Measurements from ENCODE around the gene IL1RAP. TPM values are rescaled to one million over a fixed set of nuclear protein-coding genes. Genes with fewer than 3 reads are reported as not detected.
A peak's percentile ranks its signal among the peaks of the same experiment; 100 is the strongest.

IL1RAP gene
- total RNA-seq, 4 donors from 2014 or later: 30.7 to 44.5 (median 32.1) TPM

DNA sequence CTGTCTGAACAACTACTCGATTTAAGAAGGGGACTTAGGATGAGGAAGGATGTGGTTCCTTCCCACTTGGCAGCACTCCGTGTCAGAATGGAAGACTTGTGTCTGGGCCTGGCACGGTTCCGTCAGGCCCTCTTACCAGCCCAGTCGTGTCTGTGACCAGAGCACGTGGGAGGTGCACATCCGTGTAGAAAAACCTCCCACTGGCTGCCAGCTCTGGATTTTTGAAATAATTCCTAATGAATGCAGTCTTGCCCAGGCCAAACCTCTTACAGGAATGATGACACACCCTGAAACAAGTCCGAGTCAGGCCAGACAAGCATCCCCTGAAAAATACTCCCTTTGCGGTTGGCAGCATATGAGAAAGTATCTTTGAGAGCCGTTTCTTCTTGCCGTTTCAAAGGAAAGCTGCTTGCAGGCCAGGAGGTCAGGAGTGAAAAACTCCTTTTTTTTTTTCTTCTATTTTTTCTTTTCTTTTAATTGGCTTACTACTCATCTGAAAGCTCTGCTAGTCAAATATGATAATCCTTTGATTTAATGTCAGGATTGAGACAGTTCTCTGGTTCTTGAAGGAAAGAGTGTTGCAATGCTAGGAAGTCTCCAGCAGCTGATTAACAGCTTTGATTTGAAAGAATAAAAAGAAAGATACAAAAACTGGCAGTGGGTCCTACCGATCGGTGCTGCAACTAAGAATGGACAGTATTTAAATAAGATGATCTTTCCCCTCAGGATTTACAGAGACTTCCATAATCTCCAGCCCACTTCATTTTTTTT lies 19.8 kb downstream of the IL1RAP start:
- TF ChIP-seq, protein P1, sequence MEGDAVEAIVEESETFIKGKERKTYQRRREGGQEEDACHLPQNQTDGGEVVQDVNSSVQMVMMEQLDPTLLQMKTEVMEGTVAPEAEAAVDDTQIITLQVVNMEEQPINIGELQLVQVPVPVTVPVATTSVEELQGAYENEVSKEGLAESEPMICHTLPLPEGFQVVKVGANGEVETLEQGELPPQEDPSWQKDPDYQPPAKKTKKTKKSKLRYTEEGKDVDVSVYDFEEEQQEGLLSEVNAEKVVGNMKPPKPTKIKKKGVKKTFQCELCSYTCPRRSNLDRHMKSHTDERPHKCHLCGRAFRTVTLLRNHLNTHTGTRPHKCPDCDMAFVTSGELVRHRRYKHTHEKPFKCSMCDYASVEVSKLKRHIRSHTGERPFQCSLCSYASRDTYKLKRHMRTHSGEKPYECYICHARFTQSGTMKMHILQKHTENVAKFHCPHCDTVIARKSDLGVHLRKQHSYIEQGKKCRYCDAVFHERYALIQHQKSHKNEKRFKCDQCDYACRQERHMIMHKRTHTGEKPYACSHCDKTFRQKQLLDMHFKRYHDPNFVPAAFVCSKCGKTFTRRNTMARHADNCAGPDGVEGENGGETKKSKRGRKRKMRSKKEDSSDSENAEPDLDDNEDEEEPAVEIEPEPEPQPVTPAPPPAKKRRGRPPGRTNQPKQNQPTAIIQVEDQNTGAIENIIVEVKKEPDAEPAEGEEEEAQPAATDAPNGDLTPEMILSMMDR (IDR thresholded peaks at IDR 0.05): no peak
- TF ChIP-seq POLR2A (IDR thresholded peaks at IDR 0.05): peak in 1 of 4 donors; percentile 7
- H3K36me3 ChIP-seq: peaks cover 0 to 7% (median 4%) of the 10 kb centered on the region in 3 donors
- intact Hi-C loops (cut with DNase I): no loop called here
- peak overlapping the region in 2 of 4 donors; percentile 4 to 5 for H3K4me3 ChIP-seq
- peaks cover 19 to 84% (median 31%) of the 10 kb centered on the region in 3 donors for H3K4me1 ChIP-seq
- peak overlapping the region; percentile 69 to 82 (median 74) for H3K27ac ChIP-seq
- WGBS, 2 donors: 8 to 25% methylated on average over 7 to 8 of the region's 13 CpGs
- no peaks in the 10 kb centered on the region for H3K9me3 ChIP-seq
- H3K27me3 ChIP-seq: no peaks in the 10 kb centered on the region
- DNase-seq: no peak

- no peak for DNase-seq
- Histone ChIP-seq H3K4me3 (peak overlapping the region in 2 of 4 donors; percentile 4 to 5), H3K27me3 (no peaks in the 10 kb centered on the region), H3K27ac (peak overlapping the region; percentile 66 to 82 (median 72)), H3K9me3 (no peaks in the 10 kb centered on the region), H3K36me3 (peaks cover 0 to 1% (median 0%) of the 10 kb centered on the region in 3 donors), H3K4me1 (peaks cover 19 to 84% (median 31%) of the 10 kb centered on the region in 3 donors)
- intact Hi-C loops (cut with DNase I): no loop called here
- TF ChIP-seq, protein P1 (IDR thresholded peaks at IDR 0.05): no peak
- TF ChIP-seq POLR2A (IDR thresholded peaks at IDR 0.05): no peak
- 49 to 56% methylated on average over 4 of the region's 4 CpGs for WGBS, 2 donors
Measured at GRCh38 chr3:190534386-190534785, 20.5 kb downstream of the IL1RAP start.

DNA sequence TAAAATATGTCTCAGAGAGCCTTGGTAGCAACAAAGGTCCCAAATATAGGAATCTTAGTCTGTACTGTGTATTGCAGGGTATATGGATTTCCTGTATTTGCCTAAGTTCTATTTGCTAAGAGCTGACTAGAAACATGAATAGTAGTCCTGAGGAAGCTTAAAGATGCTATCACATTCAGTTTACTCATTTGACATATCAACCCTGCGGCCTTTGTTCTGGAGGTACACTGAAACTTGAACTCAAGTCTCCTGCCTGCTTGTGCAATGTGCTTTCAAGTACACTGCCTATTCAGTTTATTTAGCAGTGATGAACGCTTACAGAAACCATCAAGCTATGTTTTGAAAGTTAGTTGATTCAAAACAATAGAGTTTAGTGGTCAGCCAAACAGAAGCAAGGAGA lies 21.1 kb downstream of the IL1RAP start:
- Histone ChIP-seq H3K9me3 (no peaks in the 10 kb centered on the region), H3K4me3 (no peak overlapping the region), H3K36me3 (no peaks in the 10 kb centered on the region), H3K27me3 (no peaks in the 10 kb centered on the region), H3K27ac (peak overlapping the region; percentile 61 to 82 (median 72)), H3K4me1 (peaks cover 19 to 81% (median 31%) of the 10 kb centered on the region in 3 donors)
- intact Hi-C loops (cut with DNase I): no loop called here
- WGBS, 2 donors: 45 to 51% methylated on average over 2 of the region's 2 CpGs
- no peak for DNase-seq
- TF ChIP-seq, protein P1 (IDR thresholded peaks at IDR 0.05): no peak

DNA sequence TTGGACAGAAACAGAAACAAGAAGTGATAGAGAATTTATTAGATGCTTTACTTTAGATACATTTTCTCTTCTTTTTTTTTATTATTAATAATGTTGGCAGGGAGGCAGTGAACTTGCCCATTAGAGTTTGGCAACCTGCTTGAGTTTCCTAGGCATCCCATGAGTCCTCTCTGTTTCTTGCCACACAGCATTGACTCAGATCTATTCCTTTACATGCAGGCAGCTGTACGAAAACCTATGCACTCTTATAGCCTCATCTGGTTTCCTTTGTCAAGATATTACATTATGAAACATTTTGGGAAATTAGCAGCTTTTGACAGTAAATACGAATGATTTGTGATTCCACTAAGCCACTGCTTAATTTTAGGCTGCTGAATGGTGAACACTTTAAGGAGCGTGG lies 23.3 kb downstream of the IL1RAP start:
- no peaks in the 10 kb centered on the region for H3K9me3 ChIP-seq
- TF ChIP-seq, protein P1 (IDR thresholded peaks at IDR 0.05): no peak
- no peak for TF ChIP-seq POLR2A (IDR thresholded peaks at IDR 0.05)
- H3K27me3 ChIP-seq: no peaks in the 10 kb centered on the region
- DNase-seq: no peak
- no peak overlapping the region for H3K4me3 ChIP-seq
- H3K36me3 ChIP-seq: no peaks in the 10 kb centered on the region
- peaks cover 19 to 60% (median 26%) of the 10 kb centered on the region in 3 donors for H3K4me1 ChIP-seq
- no peak overlapping the region for H3K27ac ChIP-seq
- 52 to 58% methylated on average over 3 of the region's 3 CpGs for WGBS, 2 donors
- intact Hi-C loops (cut with DNase I): no loop called here

- Histone ChIP-seq H3K4me3 (no peak overlapping the region), H3K27me3 (no peaks in the 10 kb centered on the region), H3K27ac (no peak overlapping the region), H3K4me1 (peaks cover 7 to 57% (median 15%) of the 10 kb centered on the region in 3 donors), H3K36me3 (no peaks in the 10 kb centered on the region), H3K9me3 (no peaks in the 10 kb centered on the region)
- WGBS, 2 donors: 88 to 92% methylated on average over 2 of the region's 2 CpGs
- no peak for DNase-seq
- intact Hi-C loops (cut with DNase I): no loop called here
- TF ChIP-seq, protein P1 (IDR thresholded peaks at IDR 0.05): no peak
- TF ChIP-seq POLR2A (IDR thresholded peaks at IDR 0.05): no peak
Measured at GRCh38 chr3:190538288-190538687, 24.4 kb downstream of the IL1RAP start.
